K562 (cell line): Measurements from ENCODE around the gene CD44. TPM values are rescaled to one million over a fixed set of nuclear protein-coding genes. Genes with fewer than 3 reads are reported as not detected.

Experiments
- ATAC-seq: fragments of 200-7000 bp; cut with Tn5 transposase; 3 replicates; pipeline ENCODE4 v1.9.1; 2020; ENCODE audit warnings: moderate library complexity
- BruUV-seq: library from RNA; stranded (reverse); fragments of 400-500 nt; replicated peaks from 2 replicates; lab custom pipeline; 2021; lab: Mats Ljungman, UMichigan
- CTCF ChIA-PET: fragments of 300-600 bp; formaldehyde crosslinking; extraction: SDS; loops from one replicate; lab custom pipeline; 2021; ENCODE audit warnings: low intra/inter-chr PET ratio; lab: Yijun Ruan, JAX
- POLR2A ChIA-PET: fragments of 300-600, 350-650 bp; sonication (Branson Sonifier 250); formaldehyde crosslinking; extraction: SDS; loops from one replicate; lab custom pipeline; 2021; ENCODE audit warnings: antibody characterized with exemption, inconsistent platforms; lab: Yijun Ruan, JAX
- DNase-seq, 4 experiments: peaks; one replicate each; pipeline versions ENCODE4 v3.0.0 to v3.0.0-alpha.2; 2011 to 2018; ENCODE audit warnings: low spot score in 3 of 4, mixed read lengths in 3 of 4; ENCODE audit errors: extremely low read depth in 1 of 4
- FAIRE-seq: peaks from 2 replicates; lab custom pipeline; 2011; peaks lifted over from hg19 to GRCh38; lab: Jason Lieb, UNC
- H2AFZ ChIP-seq: 2 replicates; pipeline ENCODE4 v1.6.0; 2011; ENCODE audit warnings: low read depth, low read length, control low read depth, inconsistent platforms
- H3K27ac ChIP-seq: fragments of 200-600 bp; 3 replicates; pipeline ENCODE4 v1.8.0; 2011; ENCODE audit warnings: low read depth, mild to moderate bottlenecking, control low read depth, inconsistent platforms, low read length, moderate library complexity, mixed read lengths; ENCODE audit errors: extremely low read depth
- H3K27me3 ChIP-seq, 2 experiments: fragments of 300-600 bp in 1 of 2; 2 replicates in 1 of 2; 3 replicates in 1 of 2; pipeline versions ENCODE4 v1.6.0 to v1.8.0; 2011; ENCODE audit warnings: inconsistent platforms in 2 of 2, low read length in 2 of 2, mild to moderate bottlenecking in 1 of 2, mixed read lengths in 1 of 2, moderate library complexity in 1 of 2; ENCODE audit not compliant: control insufficient read depth in 2 of 2, insufficient read depth in 2 of 2
- H3K36me3 ChIP-seq: fragments of 300-600 bp; 3 replicates; pipeline ENCODE4 v1.8.0; 2011; ENCODE audit warnings: mild to moderate bottlenecking, low read length, inconsistent platforms; ENCODE audit not compliant: control insufficient read depth, insufficient read depth
- H3K4me1 ChIP-seq, 2 experiments: fragments of 200-600 bp in 1 of 2; replicated peaks in 1 of 2; 2 replicates in 1 of 2; 3 replicates in 1 of 2; pipeline versions ENCODE4 v1.5.1 to v1.8.0; 2011; ENCODE audit warnings: inconsistent platforms in 2 of 2, low read length in 2 of 2, mild to moderate bottlenecking in 1 of 2, mixed read lengths in 1 of 2, moderate library complexity in 1 of 2; ENCODE audit not compliant: control insufficient read depth in 2 of 2, insufficient read depth in 2 of 2
- H3K4me2 ChIP-seq: 2 replicates; pipeline ENCODE4 v1.6.1; 2011; ENCODE audit warnings: low read length, control low read depth, inconsistent platforms, mixed read lengths; ENCODE audit not compliant: insufficient read depth
- H3K4me3 ChIP-seq: fragments of 200-600 bp; sonication (generic), shearing (Covaris generic); 2 replicates; pipeline ENCODE4 v1.5.1; 2016; ENCODE audit warnings: control low read depth, inconsistent platforms
- H3K79me2 ChIP-seq: fragments of 200-600 bp; 3 replicates; pipeline ENCODE4 v1.8.0; 2011; ENCODE audit warnings: low read length, inconsistent platforms; ENCODE audit not compliant: control insufficient read depth, insufficient read depth
- H3K9ac ChIP-seq, 2 experiments: 2 replicates each; pipeline versions ENCODE4 v1.6.0 to v1.6.1; 2011; ENCODE audit warnings: low read depth in 2 of 2, low read length in 2 of 2, control low read depth in 1 of 2, inconsistent platforms in 1 of 2, mild to moderate bottlenecking in 1 of 2, mixed read lengths in 1 of 2; ENCODE audit not compliant: insufficient read depth in 1 of 2
- H3K9me1 ChIP-seq: one replicate; pipeline ENCODE4 v1.6.0; 2011; ENCODE audit warnings: inconsistent platforms, mild to moderate bottlenecking, low read length, moderate library complexity; ENCODE audit not compliant: control insufficient read depth, insufficient read depth
- H3K9me3 ChIP-seq: replicated peaks from 2 replicates; pipeline ENCODE4 v1.5.1; 2011; ENCODE audit warnings: low read depth, low read length, inconsistent platforms; ENCODE audit not compliant: control insufficient read depth, insufficient read depth
- H4K20me1 ChIP-seq: replicated peaks from 2 replicates; pipeline ENCODE4 v1.6.1; 2011; ENCODE audit warnings: low read length, inconsistent platforms, mixed read lengths; ENCODE audit not compliant: control insufficient read depth, insufficient read depth
- ETV1 ChIP-seq: fragments of 450-650 bp; conservative IDR thresholded peaks from 2 replicates; pipeline ENCODE4 v1.6.1; 2016; ENCODE audit warnings: missing genetic modification characterization, control low read depth, low read depth, missing compliant biosample characterization
- HDAC6 ChIP-seq: IDR thresholded peaks from 2 replicates; pipeline ENCODE4 v1.6.1; 2012; ENCODE audit warnings: low read depth, mild to moderate bottlenecking, control low read depth, inconsistent platforms, low read length, moderate library complexity
- ILF3 ChIP-seq: fragments of 450-650 bp; IDR thresholded peaks from 2 replicates; pipeline ENCODE4 v1.6.1; 2018; ENCODE audit warnings: antibody characterized with exemption, mild to moderate bottlenecking, moderate library complexity, borderline replicate concordance
- MYBL2 ChIP-seq, 2 experiments: fragments of 450-650 bp in 1 of 2; sonication (generic) in 1 of 2; formaldehyde crosslinking in 1 of 2; IDR thresholded peaks; 2 replicates each; pipeline versions ENCODE4 v1.6.1 to v1.8.1; 2017 to 2022; ENCODE audit warnings: borderline replicate concordance in 1 of 2, inconsistent platforms in 1 of 2, low read depth in 1 of 2, mild to moderate bottlenecking in 1 of 2, missing genetic modification reagents in 1 of 2, moderate library complexity in 1 of 2
- in situ Hi-C: fragments of 300-500 bp; cut with MboI; formaldehyde crosslinking; loops from 4 replicates; pipeline ENCODE4 v1.15.0; 2018; ENCODE audit warnings: inconsistent platforms, mixed read lengths
- intact Hi-C: fragments of 100-400 bp; cut with micrococcal nuclease; formaldehyde crosslinking; loops from 2 replicates; pipeline ENCODE4 v1.14.2; 2022
- polyA plus RNA-seq, 8 experiments: library from polyadenylated mRNA; depleted of rRNA in 4 of 8; stranded (reverse) in 5 of 8; unstranded in 3 of 8; fragments of >200 nt; fragmentation: Nextera tagmentation in 2 of 8; fragmentation: Illumina TruSeq in 1 of 8; extraction: Ambion mirVana in 2 of 8; extraction: Trizol in 1 of 8; gene quantifications; 2 replicates each; pipeline versions ENCODE4 v1.2.1 to v1.2.3, GENCODE V29; 2011 to 2014; ENCODE audit warnings: inconsistent platforms in 1 of 8, missing spikeins in 1 of 8
- total RNA-seq, 7 experiments: library from RNA; depleted of rRNA in 6 of 7; stranded (reverse); fragments of >200 nt in 6 of 7; fragmentation: Illumina TruSeq in 2 of 7; extraction: Trizol in 2 of 7; gene quantifications; 2 replicates each; pipeline versions ENCODE4 v1.2.1 to v1.2.3, GENCODE V29; 2011 to 2021; ENCODE audit warnings: low replicate concordance in 1 of 7

The CD44 gene
- total and polyA plus RNA-seq, 9 of the 15 experiments (the other 6 are each of a cell fraction or from before 2014, with no cell fraction given) = 1.2 to 13.9 (median 3.0) TPM

DNA sequence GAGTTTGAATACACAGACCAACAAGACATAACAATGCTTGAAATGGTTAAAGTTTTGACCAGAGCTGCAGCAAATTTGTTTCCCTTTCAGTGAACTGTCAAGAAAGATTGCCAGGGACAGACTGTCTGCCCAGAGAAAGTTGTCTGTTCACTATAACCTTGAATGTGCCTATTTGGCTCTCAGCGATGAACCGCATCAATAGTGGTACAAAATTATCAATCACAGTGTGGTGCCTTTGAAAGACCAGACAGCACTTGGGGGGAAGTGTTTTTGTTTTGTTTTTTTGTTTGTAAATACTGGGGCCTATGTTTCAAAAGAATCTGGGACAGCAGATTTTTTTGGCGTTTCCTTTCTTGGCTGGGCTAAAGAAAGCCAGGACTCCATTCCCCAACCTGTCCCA is 123.1 kb downstream of the CD44 start (continued):
- TF ChIP-seq ILF3 = no peak
- no peak for TF ChIP-seq HDAC6
- TF ChIP-seq ETV1 = no peak

DNA sequence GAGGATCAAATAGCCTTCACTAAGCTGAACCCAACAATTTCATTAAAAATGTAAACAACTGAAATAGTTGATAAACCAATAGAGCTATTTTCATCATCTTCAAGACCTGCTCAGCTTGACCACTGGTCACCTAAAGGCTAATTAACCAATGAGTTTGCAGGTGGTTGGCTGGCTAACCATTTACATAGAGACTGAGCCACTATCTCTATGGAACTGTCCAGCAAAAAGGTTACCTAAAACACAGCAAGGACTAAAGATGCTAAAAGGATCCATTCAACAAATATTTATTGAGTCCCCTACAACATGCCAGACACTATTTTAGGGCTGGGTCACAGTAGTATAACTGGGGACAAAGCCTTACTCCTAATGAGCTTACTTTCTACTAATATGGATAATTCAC is 123.8 kb downstream of the CD44 start:
- peaks cover 4% of the 10 kb centered on the region in 2 experiments; a peak in 1 of 5 replicates for H3K27me3 ChIP-seq
- DNase-seq = no peak
- H3K9me3 ChIP-seq = no peaks in the 10 kb centered on the region
- no peak overlapping the region for H3K4me3 ChIP-seq
- H2AFZ ChIP-seq = no peak overlapping the region
- no peaks in the 10 kb centered on the region; the same call in 1 of the 2 replicates for H4K20me1 ChIP-seq
- CTCF ChIA-PET = no interaction called here
- no peak overlapping the region for H3K9ac ChIP-seq
- POLR2A ChIA-PET = no interaction called here
- intact Hi-C loops = loop anchor here (5.0 kb wide), 1 partner anchor 130 kb away; no protein-coding TSS in a partner anchor
- H3K36me3 ChIP-seq = no peaks in the 10 kb centered on the region
- no peaks in the 10 kb centered on the region for H3K79me2 ChIP-seq
- no peak overlapping the region for H3K4me2 ChIP-seq
- in situ Hi-C loops = no loop called here
- ATAC-seq = no peak
- H3K27ac ChIP-seq = no peak overlapping the region
- BruUV-seq = no TSS peak
- no peaks in the 10 kb centered on the region for H3K9me1 ChIP-seq
- no peaks in the 10 kb centered on the region for H3K4me1 ChIP-seq
- no peak for TF ChIP-seq MYBL2 (IDR thresholded peaks at IDR 0.05; ENCODE audit: low read depth)
- no peak for TF ChIP-seq MYBL2 (CRISPR knock-in tag; IDR thresholded peaks at IDR 0.05; ENCODE audit: borderline replicate concordance)
- TF ChIP-seq, all 486 proteins: peak for 0
- no peak for FAIRE-seq
